ENCODE measurements around the gene SLMAP. TPM values are rescaled to one million over a fixed set of nuclear protein-coding genes. Genes with fewer than 3 reads are reported as not detected.

Gene SLMAP
- total RNA-seq, 3 donors from 2014 or later (not counting 1 experiment from before 2014, with no cell fraction given) = 79.4 to 98.6 (median 89.0) TPM

- no peak for DNase-seq
- Mint-ChIP-seq H3K27ac (no peak overlapping the region), H3K9me3 (no peaks in the 10 kb centered on the region), H3K4me3 (no peak overlapping the region), H3K36me3 (no peaks in the 10 kb centered on the region), H3K4me1 (no peaks in the 10 kb centered on the region), H3K27me3 (ENCODE audit: low read depth in 2 of 2) (no peaks in the 10 kb centered on the region)
- peaks cover 21% of the 10 kb centered on the region for H3K36me3 ChIP-seq (ENCODE audit: control insufficient read depth, insufficient read depth, low read length)
- no peaks in the 10 kb centered on the region for H3K9me3 ChIP-seq (ENCODE audit: control insufficient read depth, insufficient read depth, low read length)
- WGBS (ENCODE audit: insufficient coverage) = 100% methylated on average over 1 of the region's 1 CpG
- intact Hi-C loops (cut with micrococcal nuclease) = no loop called here
- no peaks in the 10 kb centered on the region for H3K4me1 ChIP-seq (ENCODE audit: control insufficient read depth, insufficient read depth, low read length)
- no peak for ATAC-seq
- TF ChIP-seq, protein P1, sequence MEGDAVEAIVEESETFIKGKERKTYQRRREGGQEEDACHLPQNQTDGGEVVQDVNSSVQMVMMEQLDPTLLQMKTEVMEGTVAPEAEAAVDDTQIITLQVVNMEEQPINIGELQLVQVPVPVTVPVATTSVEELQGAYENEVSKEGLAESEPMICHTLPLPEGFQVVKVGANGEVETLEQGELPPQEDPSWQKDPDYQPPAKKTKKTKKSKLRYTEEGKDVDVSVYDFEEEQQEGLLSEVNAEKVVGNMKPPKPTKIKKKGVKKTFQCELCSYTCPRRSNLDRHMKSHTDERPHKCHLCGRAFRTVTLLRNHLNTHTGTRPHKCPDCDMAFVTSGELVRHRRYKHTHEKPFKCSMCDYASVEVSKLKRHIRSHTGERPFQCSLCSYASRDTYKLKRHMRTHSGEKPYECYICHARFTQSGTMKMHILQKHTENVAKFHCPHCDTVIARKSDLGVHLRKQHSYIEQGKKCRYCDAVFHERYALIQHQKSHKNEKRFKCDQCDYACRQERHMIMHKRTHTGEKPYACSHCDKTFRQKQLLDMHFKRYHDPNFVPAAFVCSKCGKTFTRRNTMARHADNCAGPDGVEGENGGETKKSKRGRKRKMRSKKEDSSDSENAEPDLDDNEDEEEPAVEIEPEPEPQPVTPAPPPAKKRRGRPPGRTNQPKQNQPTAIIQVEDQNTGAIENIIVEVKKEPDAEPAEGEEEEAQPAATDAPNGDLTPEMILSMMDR (IDR thresholded peaks at IDR 0.05) = no peak
- H3K27me3 ChIP-seq (ENCODE audit: control insufficient read depth, insufficient read depth, low read length) = no peaks in the 10 kb centered on the region
- no peak overlapping the region for H3K27ac ChIP-seq (ENCODE audit: low read length)
- H3K4me3 ChIP-seq (ENCODE audit: low read length) = no peak overlapping the region
Measured at GRCh38 chr3:57855281-57855680, 99.2 kb downstream of the SLMAP start.

DNA sequence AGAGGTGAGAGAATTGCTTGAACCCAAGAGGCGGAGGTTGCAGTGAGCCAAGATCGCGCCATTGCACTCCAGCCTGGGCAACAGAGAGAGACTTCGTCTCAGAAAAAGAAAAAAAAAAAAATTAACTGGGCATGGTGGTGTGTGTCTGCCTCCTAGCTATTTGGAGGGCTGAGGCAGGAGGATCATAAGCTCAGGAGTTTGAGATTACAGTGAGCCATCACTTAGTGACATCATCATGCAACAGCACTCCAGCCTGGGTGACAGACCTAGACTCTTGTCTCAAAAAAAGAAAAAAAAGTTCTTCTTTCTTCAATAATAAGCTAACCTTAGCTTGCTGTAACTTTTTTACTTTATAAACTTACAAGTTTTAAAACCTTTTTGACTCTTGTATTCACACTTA is 99.8 kb downstream of the SLMAP start:
- Mint-ChIP-seq H3K27me3 (ENCODE audit: low read depth in 2 of 2) (no peaks in the 10 kb centered on the region), H3K36me3 (no peaks in the 10 kb centered on the region), H3K4me3 (no peak overlapping the region), H3K4me1 (no peaks in the 10 kb centered on the region), H3K9me3 (no peaks in the 10 kb centered on the region), H3K27ac (no peak overlapping the region)
- Histone ChIP-seq H3K27ac (ENCODE audit: low read length) (no peak overlapping the region), H3K27me3 (ENCODE audit: control insufficient read depth, insufficient read depth, low read length) (no peaks in the 10 kb centered on the region), H3K9me3 (ENCODE audit: control insufficient read depth, insufficient read depth, low read length) (no peaks in the 10 kb centered on the region), H3K4me1 (ENCODE audit: control insufficient read depth, insufficient read depth, low read length) (no peaks in the 10 kb centered on the region), H3K4me3 (ENCODE audit: low read length) (no peak overlapping the region), H3K36me3 (ENCODE audit: control insufficient read depth, insufficient read depth, low read length) (peaks cover 22% of the 10 kb centered on the region)
- 91% methylated on average over 4 of the region's 4 CpGs for WGBS (ENCODE audit: insufficient coverage)
- intact Hi-C loops (cut with micrococcal nuclease) = no loop called here
- TF ChIP-seq, protein P1 (IDR thresholded peaks at IDR 0.05) = no peak
- DNase-seq (no peak), ATAC-seq (no peak)

- Mint-ChIP-seq H3K4me1 (no peaks in the 10 kb centered on the region), H3K36me3 (no peaks in the 10 kb centered on the region), H3K27ac (no peak overlapping the region), H3K4me3 (no peak overlapping the region), H3K27me3 (ENCODE audit: low read depth in 2 of 2) (no peaks in the 10 kb centered on the region), H3K9me3 (no peaks in the 10 kb centered on the region)
- Histone ChIP-seq H3K27me3 (ENCODE audit: control insufficient read depth, insufficient read depth, low read length) (no peaks in the 10 kb centered on the region), H3K36me3 (ENCODE audit: control insufficient read depth, insufficient read depth, low read length) (peaks cover 23% of the 10 kb centered on the region), H3K4me3 (ENCODE audit: low read length) (no peak overlapping the region), H3K27ac (ENCODE audit: low read length) (no peak overlapping the region), H3K4me1 (ENCODE audit: control insufficient read depth, insufficient read depth, low read length) (no peaks in the 10 kb centered on the region), H3K9me3 (ENCODE audit: control insufficient read depth, insufficient read depth, low read length) (no peaks in the 10 kb centered on the region)
- DNase-seq = peak in 1 of 2 donors; percentile 34
- peak in 1 of 3 donors; percentile 27 for ATAC-seq
- intact Hi-C loops (cut with micrococcal nuclease) = no loop called here
- TF ChIP-seq, protein P1 (IDR thresholded peaks at IDR 0.05) = no peak
- WGBS (ENCODE audit: insufficient coverage) = 100% methylated on average over 1 of the region's 2 CpGs
Measured at GRCh38 chr3:57856675-57857074, 100.6 kb downstream of the SLMAP start.

GRCh38 chr3:57862894-57863293 is 106.8 kb downstream of the SLMAP start:
- no peaks in the 10 kb centered on the region for H3K9me3 Mint-ChIP-seq
- H3K27me3 ChIP-seq (ENCODE audit: control insufficient read depth, insufficient read depth, low read length) = no peaks in the 10 kb centered on the region
- H3K4me1 ChIP-seq (ENCODE audit: control insufficient read depth, insufficient read depth, low read length) = no peaks in the 10 kb centered on the region
- no peaks in the 10 kb centered on the region for H3K27me3 Mint-ChIP-seq (ENCODE audit: low read depth in 2 of 2)
- peaks cover 12% of the 10 kb centered on the region for H3K36me3 Mint-ChIP-seq
- peaks cover 37% of the 10 kb centered on the region for H3K36me3 ChIP-seq (ENCODE audit: control insufficient read depth, insufficient read depth, low read length)
- no peak overlapping the region for H3K4me3 Mint-ChIP-seq
- H3K4me3 ChIP-seq (ENCODE audit: low read length) = no peak overlapping the region
- H3K4me1 Mint-ChIP-seq = no peaks in the 10 kb centered on the region
- H3K27ac ChIP-seq (ENCODE audit: low read length) = no peak overlapping the region
- H3K27ac Mint-ChIP-seq = peak overlapping the region in 1 of 2 donors; percentile 13
- intact Hi-C loops (cut with micrococcal nuclease) = no loop called here
- TF ChIP-seq, protein P1 (IDR thresholded peaks at IDR 0.05) = no peak
- DNase-seq = no peak
- ATAC-seq = no peak
- no peaks in the 10 kb centered on the region for H3K9me3 ChIP-seq (ENCODE audit: control insufficient read depth, insufficient read depth, low read length)
